Effector memory CD4-positive, alpha-beta T cell (primary cell): ENCODE results near the gene SGTB.
"Not testable (repeated sequence)": the region's sequence is repeated elsewhere in the genome, so short reads cannot be mapped to it uniquely, and the experiment has no call there.

Experiments
- DNase-seq, 3 donors: peaks; one replicate each; pipeline ENCODE4 v3.0.0-alpha.2; 2020
- H3K27ac ChIP-seq: 2 replicates; pipeline ENCODE4 v1.7.0; 2013; ENCODE audit warnings: mild to moderate bottlenecking, low read length, moderate library complexity; ENCODE audit not compliant: insufficient read depth, poor library complexity, severe bottlenecking
- H3K27me3 ChIP-seq: replicated peaks from 2 replicates; pipeline ENCODE4 v1.7.0; 2013; ENCODE audit warnings: mild to moderate bottlenecking, low read length; ENCODE audit not compliant: insufficient read depth, control insufficient read depth, poor library complexity, severe bottlenecking
- H3K36me3 ChIP-seq: 2 replicates; pipeline ENCODE4 v1.7.0; 2013; ENCODE audit warnings: mild to moderate bottlenecking, low read length, moderate library complexity; ENCODE audit not compliant: control insufficient read depth, insufficient read depth
- H3K4me1 ChIP-seq: 2 replicates; pipeline ENCODE4 v1.7.0; 2013; ENCODE audit warnings: low read length, mild to moderate bottlenecking; ENCODE audit not compliant: control insufficient read depth, insufficient read depth, poor library complexity, severe bottlenecking
- H3K4me3 ChIP-seq: 2 replicates; pipeline ENCODE4 v1.7.0; 2013; ENCODE audit warnings: low read length, low read depth, mild to moderate bottlenecking; ENCODE audit not compliant: insufficient read depth, poor library complexity, severe bottlenecking
- H3K9me3 ChIP-seq: 2 replicates; pipeline ENCODE4 v1.7.0; 2013; ENCODE audit warnings: mild to moderate bottlenecking, low read length, moderate library complexity; ENCODE audit not compliant: control insufficient read depth

The SGTB gene

GRCh38 chr5:65682148-65682547 is 39.8 kb downstream of the SGTB start:
- Histone ChIP-seq H3K4me1 (no peaks in the 10 kb centered on the region), H3K27ac (no peak overlapping the region), H3K27me3 (no peaks in the 10 kb centered on the region), H3K36me3 (peaks cover 63% of the 10 kb centered on the region), H3K9me3 (no peaks in the 10 kb centered on the region), H3K4me3 (no peak overlapping the region)
- no peak for DNase-seq

- H3K36me3 ChIP-seq, result peaks cover 61% of the 10 kb centered on the region
- not testable (repeated sequence) for H3K27ac ChIP-seq, DNase-seq, H3K27me3 ChIP-seq, H3K4me3 ChIP-seq, H3K9me3 ChIP-seq, H3K4me1 ChIP-seq
Measured at GRCh38 chr5:65676056-65676455, 45.9 kb downstream of the SGTB start.

GRCh38 chr5:65674749-65675148 is 47.2 kb downstream of the SGTB start:
- Histone ChIP-seq H3K9me3 (no peaks in the 10 kb centered on the region), H3K36me3 (peaks cover 64% of the 10 kb centered on the region), H3K4me1 (no peaks in the 10 kb centered on the region), H3K27me3 (no peaks in the 10 kb centered on the region), H3K27ac (no peak overlapping the region), H3K4me3 (no peak overlapping the region)
- no peak for DNase-seq

- Histone ChIP-seq H3K9me3 (no peaks in the 10 kb centered on the region), H3K27ac (no peak overlapping the region), H3K4me3 (no peak overlapping the region), H3K4me1 (no peaks in the 10 kb centered on the region), H3K36me3 (peaks cover 69% of the 10 kb centered on the region), H3K27me3 (no peaks in the 10 kb centered on the region)
- no peak for DNase-seq
Measured at GRCh38 chr5:65672796-65673195, 49.1 kb downstream of the SGTB start.

GRCh38 chr5:65668696-65669095 is 53.2 kb downstream of the SGTB start:
- no peaks in the 10 kb centered on the region for H3K9me3 ChIP-seq
- no peak overlapping the region for H3K27ac ChIP-seq
- peaks cover 56% of the 10 kb centered on the region for H3K36me3 ChIP-seq
- H3K27me3 ChIP-seq, result no peaks in the 10 kb centered on the region
- no peak overlapping the region for H3K4me3 ChIP-seq
- no peaks in the 10 kb centered on the region for H3K4me1 ChIP-seq
- no peak for DNase-seq

- H3K9me3 ChIP-seq, result no peaks in the 10 kb centered on the region
- no peak overlapping the region for H3K4me3 ChIP-seq
- no peaks in the 10 kb centered on the region for H3K27me3 ChIP-seq
- no peak for DNase-seq
- no peak overlapping the region for H3K27ac ChIP-seq
- peaks cover 25% of the 10 kb centered on the region for H3K36me3 ChIP-seq
- H3K4me1 ChIP-seq, result no peaks in the 10 kb centered on the region
Measured at GRCh38 chr5:65663804-65664521, 57.9 kb downstream of the SGTB start.

GRCh38 chr5:65654713-65655112 is 67.2 kb downstream of the SGTB start:
- H3K27me3 ChIP-seq, result no peaks in the 10 kb centered on the region
- H3K27ac ChIP-seq, result no peak overlapping the region
- H3K9me3 ChIP-seq, result no peaks in the 10 kb centered on the region
- no peak overlapping the region for H3K4me3 ChIP-seq
- no peaks in the 10 kb centered on the region for H3K4me1 ChIP-seq
- no peak for DNase-seq
- peaks cover 9% of the 10 kb centered on the region for H3K36me3 ChIP-seq

- no peaks in the 10 kb centered on the region for H3K9me3 ChIP-seq
- no peak overlapping the region for H3K4me3 ChIP-seq
- no peaks in the 10 kb centered on the region for H3K4me1 ChIP-seq
- no peak for DNase-seq
- H3K27ac ChIP-seq, result no peak overlapping the region
- H3K36me3 ChIP-seq, result peaks cover 13% of the 10 kb centered on the region
- no peaks in the 10 kb centered on the region for H3K27me3 ChIP-seq
Measured at GRCh38 chr5:65651144-65651543, 70.8 kb downstream of the SGTB start.

- no peak overlapping the region for H3K27ac ChIP-seq
- H3K4me3 ChIP-seq, result no peak overlapping the region
- no peaks in the 10 kb centered on the region for H3K9me3 ChIP-seq
- peaks cover 13% of the 10 kb centered on the region for H3K36me3 ChIP-seq
- H3K27me3 ChIP-seq, result no peaks in the 10 kb centered on the region
- DNase-seq, result no peak
- no peaks in the 10 kb centered on the region for H3K4me1 ChIP-seq
Measured at GRCh38 chr5:65647941-65648340, 74.0 kb downstream of the SGTB start.

GRCh38 chr5:65646938-65647337 is 75.0 kb downstream of the SGTB start:
- Histone ChIP-seq H3K27ac (no peak overlapping the region), H3K4me1 (no peaks in the 10 kb centered on the region), H3K9me3 (no peaks in the 10 kb centered on the region), H3K36me3 (peaks cover 13% of the 10 kb centered on the region), H3K27me3 (no peaks in the 10 kb centered on the region), H3K4me3 (no peak overlapping the region)
- no peak for DNase-seq
